Stimulated activated naive CD8-positive, alpha-beta T cell treated with anti-CD3 and anti-CD28 coated beads, Interleukin-15, Interleukin-2, amounts not matched to agents 100 ng/mL and 50 ng/mL, for 24 hours (primary cell): Measurements from ENCODE around the gene HIVEP3.

Experiments used
- H3K27ac Mint-ChIP-seq: one replicate; pipeline ENCODE4 v1.8.0; 2021; ENCODE audit warnings: mild to moderate bottlenecking, mixed read lengths
- H3K27me3 Mint-ChIP-seq: one replicate; pipeline ENCODE4 v1.8.0; 2021; ENCODE audit warnings: mixed read lengths
- H3K36me3 Mint-ChIP-seq: one replicate; pipeline ENCODE4 v1.8.0; 2021; ENCODE audit warnings: low read depth, mixed read lengths
- H3K4me1 Mint-ChIP-seq: one replicate; pipeline ENCODE4 v1.8.0; 2021; ENCODE audit warnings: low read depth, mixed read lengths
- H3K4me3 Mint-ChIP-seq: one replicate; pipeline ENCODE4 v1.8.0; 2021; ENCODE audit warnings: mild to moderate bottlenecking, mixed read lengths
- H3K9me3 Mint-ChIP-seq: one replicate; pipeline ENCODE4 v1.8.0; 2021; ENCODE audit warnings: mixed read lengths

HIVEP3 gene

GRCh38 chr1:41860771-41861170 is 58.0 kb downstream of the HIVEP3 start:
- Mint-ChIP-seq H3K27me3 (no peaks in the 10 kb centered on the region), H3K27ac (no peak overlapping the region), H3K9me3 (no peaks in the 10 kb centered on the region), H3K4me3 (no peak overlapping the region), H3K4me1 (peaks cover 42% of the 10 kb centered on the region), H3K36me3 (peaks cover 3% of the 10 kb centered on the region)

GRCh38 chr1:41860214-41860613 is 58.5 kb downstream of the HIVEP3 start:
- H3K27ac Mint-ChIP-seq: no peak overlapping the region

GRCh38 chr1:41859686-41860085 is 59.0 kb downstream of the HIVEP3 start:
- Mint-ChIP-seq H3K36me3 (peaks cover 7% of the 10 kb centered on the region), H3K9me3 (peaks cover 4% of the 10 kb centered on the region), H3K4me3 (no peak overlapping the region), H3K27me3 (no peaks in the 10 kb centered on the region), H3K27ac (no peak overlapping the region), H3K4me1 (peaks cover 42% of the 10 kb centered on the region)

More at GRCh38 chr1:41860214-41860613, 58.5 kb downstream of the HIVEP3 start:
- H3K4me1 Mint-ChIP-seq: peaks cover 42% of the 10 kb centered on the region
- no peaks in the 10 kb centered on the region for H3K27me3 Mint-ChIP-seq
- no peak overlapping the region for H3K4me3 Mint-ChIP-seq
- H3K36me3 Mint-ChIP-seq: peaks cover 7% of the 10 kb centered on the region
- peaks cover 4% of the 10 kb centered on the region for H3K9me3 Mint-ChIP-seq

GRCh38 chr1:41856944-41857285 is 61.8 kb downstream of the HIVEP3 start:
- H3K36me3 Mint-ChIP-seq: peaks cover 4% of the 10 kb centered on the region
- H3K4me1 Mint-ChIP-seq: peaks cover 25% of the 10 kb centered on the region
- H3K27me3 Mint-ChIP-seq: no peaks in the 10 kb centered on the region
- no peak overlapping the region for H3K27ac Mint-ChIP-seq
- no peak overlapping the region for H3K4me3 Mint-ChIP-seq
- H3K9me3 Mint-ChIP-seq: peaks cover 7% of the 10 kb centered on the region

- peaks cover 7% of the 10 kb centered on the region for H3K9me3 Mint-ChIP-seq
- H3K27me3 Mint-ChIP-seq: no peaks in the 10 kb centered on the region
- no peak overlapping the region for H3K4me3 Mint-ChIP-seq
- H3K27ac Mint-ChIP-seq: no peak overlapping the region
- H3K4me1 Mint-ChIP-seq: peaks cover 24% of the 10 kb centered on the region
- H3K36me3 Mint-ChIP-seq: peaks cover 4% of the 10 kb centered on the region
Observed at GRCh38 chr1:41856151-41856943, 62.4 kb downstream of the HIVEP3 start.

- Mint-ChIP-seq H3K36me3 (peaks cover 4% of the 10 kb centered on the region), H3K4me1 (peaks cover 23% of the 10 kb centered on the region), H3K9me3 (peaks cover 7% of the 10 kb centered on the region), H3K4me3 (no peak overlapping the region), H3K27ac (no peak overlapping the region), H3K27me3 (no peaks in the 10 kb centered on the region)
Observed at GRCh38 chr1:41855713-41856112, 63.0 kb downstream of the HIVEP3 start.

GRCh38 chr1:41853907-41854306 is 64.8 kb downstream of the HIVEP3 start:
- H3K27me3 Mint-ChIP-seq: no peaks in the 10 kb centered on the region
- peaks cover 22% of the 10 kb centered on the region for H3K4me1 Mint-ChIP-seq
- H3K27ac Mint-ChIP-seq: no peak overlapping the region
- peaks cover 7% of the 10 kb centered on the region for H3K9me3 Mint-ChIP-seq
- H3K4me3 Mint-ChIP-seq: no peak overlapping the region
- peaks cover 4% of the 10 kb centered on the region for H3K36me3 Mint-ChIP-seq

GRCh38 chr1:41852091-41852490 is 66.6 kb downstream of the HIVEP3 start:
- Mint-ChIP-seq H3K27ac (no peak overlapping the region), H3K9me3 (peaks cover 7% of the 10 kb centered on the region), H3K4me1 (peaks cover 23% of the 10 kb centered on the region), H3K36me3 (peaks cover 4% of the 10 kb centered on the region), H3K27me3 (no peaks in the 10 kb centered on the region), H3K4me3 (no peak overlapping the region)

- no peak overlapping the region for H3K4me3 Mint-ChIP-seq
- no peaks in the 10 kb centered on the region for H3K27me3 Mint-ChIP-seq
- no peak overlapping the region for H3K27ac Mint-ChIP-seq
- peaks cover 7% of the 10 kb centered on the region for H3K9me3 Mint-ChIP-seq
- H3K4me1 Mint-ChIP-seq: peaks cover 28% of the 10 kb centered on the region
- peaks cover 4% of the 10 kb centered on the region for H3K36me3 Mint-ChIP-seq
Observed at GRCh38 chr1:41851589-41851988, 67.1 kb downstream of the HIVEP3 start.

GRCh38 chr1:41850029-41850428 is 68.7 kb downstream of the HIVEP3 start:
- H3K27me3 Mint-ChIP-seq: no peaks in the 10 kb centered on the region
- H3K4me1 Mint-ChIP-seq: peaks cover 33% of the 10 kb centered on the region
- peaks cover 3% of the 10 kb centered on the region for H3K9me3 Mint-ChIP-seq
- H3K27ac Mint-ChIP-seq: no peak overlapping the region
- no peaks in the 10 kb centered on the region for H3K36me3 Mint-ChIP-seq
- no peak overlapping the region for H3K4me3 Mint-ChIP-seq

GRCh38 chr1:41849211-41849759 is 69.4 kb downstream of the HIVEP3 start:
- H3K9me3 Mint-ChIP-seq: peaks cover 3% of the 10 kb centered on the region
- no peak overlapping the region for H3K4me3 Mint-ChIP-seq
- no peak overlapping the region for H3K27ac Mint-ChIP-seq
- peaks cover 37% of the 10 kb centered on the region for H3K4me1 Mint-ChIP-seq
- no peaks in the 10 kb centered on the region for H3K27me3 Mint-ChIP-seq
- H3K36me3 Mint-ChIP-seq: no peaks in the 10 kb centered on the region

GRCh38 chr1:41848216-41848952 is 70.3 kb downstream of the HIVEP3 start:
- no peaks in the 10 kb centered on the region for H3K36me3 Mint-ChIP-seq
- no peak overlapping the region for H3K27ac Mint-ChIP-seq
- H3K27me3 Mint-ChIP-seq: no peaks in the 10 kb centered on the region
- H3K9me3 Mint-ChIP-seq: peaks cover 3% of the 10 kb centered on the region
- H3K4me1 Mint-ChIP-seq: peaks cover 42% of the 10 kb centered on the region
- H3K4me3 Mint-ChIP-seq: no peak overlapping the region

GRCh38 chr1:41847733-41848132 is 71.0 kb downstream of the HIVEP3 start:
- Mint-ChIP-seq H3K27me3 (no peaks in the 10 kb centered on the region), H3K9me3 (no peaks in the 10 kb centered on the region), H3K27ac (no peak overlapping the region), H3K4me1 (peaks cover 47% of the 10 kb centered on the region), H3K4me3 (no peak overlapping the region), H3K36me3 (no peaks in the 10 kb centered on the region)

GRCh38 chr1:41846625-41847405 is 71.9 kb downstream of the HIVEP3 start:
- Mint-ChIP-seq H3K4me3 (no peak overlapping the region), H3K27me3 (no peaks in the 10 kb centered on the region), H3K27ac (no peak overlapping the region), H3K9me3 (no peaks in the 10 kb centered on the region), H3K36me3 (no peaks in the 10 kb centered on the region), H3K4me1 (peaks cover 47% of the 10 kb centered on the region)
